ENCODE results near the gene FGFR2.
"Not testable (repeated sequence)": the region's sequence is repeated elsewhere in the genome, so short reads cannot be mapped to it uniquely, and the experiment has no call there.

FGFR2 gene

GRCh38 chr10:121583857-121584256 is 14.4 kb downstream of the FGFR2 start:
- no peak for DNase-seq

GRCh38 chr10:121583258-121583657 is 15.0 kb downstream of the FGFR2 start:
- DNase-seq = no peak

- no peak for DNase-seq
Measured at GRCh38 chr10:121580276-121581116, 17.7 kb downstream of the FGFR2 start.

GRCh38 chr10:121579656-121580055 is 18.6 kb downstream of the FGFR2 start:
- DNase-seq = no peak

- DNase-seq = no peak
Measured at GRCh38 chr10:121578965-121579364, 19.3 kb downstream of the FGFR2 start.

- no peak for DNase-seq
Measured at GRCh38 chr10:121578298-121578697, 19.9 kb downstream of the FGFR2 start.

- DNase-seq = no peak
Measured at GRCh38 chr10:121577568-121577967, 20.7 kb downstream of the FGFR2 start.

- DNase-seq = no peak
Measured at GRCh38 chr10:121576139-121576538, 22.1 kb downstream of the FGFR2 start.

GRCh38 chr10:121574519-121575166 is 23.6 kb downstream of the FGFR2 start:
- DNase-seq = no peak

GRCh38 chr10:121573538-121573941 is 24.7 kb downstream of the FGFR2 start:
- DNase-seq = no peak

GRCh38 chr10:121572859-121573537 is 25.2 kb downstream of the FGFR2 start:
- DNase-seq = no peak

- DNase-seq = no peak
Measured at GRCh38 chr10:121570315-121570714, 27.9 kb downstream of the FGFR2 start.

GRCh38 chr10:121568275-121568674 is 30.0 kb downstream of the FGFR2 start:
- DNase-seq = no peak

- DNase-seq = no peak
Measured at GRCh38 chr10:121567569-121567968, 30.7 kb downstream of the FGFR2 start.

- no peak for DNase-seq
Measured at GRCh38 chr10:121566755-121567154, 31.5 kb downstream of the FGFR2 start.

- no peak for DNase-seq
Measured at GRCh38 chr10:121559326-121560026, 38.8 kb downstream of the FGFR2 start.

- DNase-seq = no peak
Measured at GRCh38 chr10:121558238-121558637, 40.0 kb downstream of the FGFR2 start.

GRCh38 chr10:121556918-121557573 is 41.2 kb downstream of the FGFR2 start:
- DNase-seq = no peak

GRCh38 chr10:121556455-121556854 is 41.8 kb downstream of the FGFR2 start:
- no peak for DNase-seq

GRCh38 chr10:121554916-121555315 is 43.3 kb downstream of the FGFR2 start:
- DNase-seq = not testable (repeated sequence)

- no peak for DNase-seq
Measured at GRCh38 chr10:121553511-121554264, 44.6 kb downstream of the FGFR2 start.

- no peak for DNase-seq
Measured at GRCh38 chr10:121552746-121553145, 45.5 kb downstream of the FGFR2 start.

All from CD4-positive, alpha-beta T cell treated with Interleukin-4 for 4 hours (primary cell).